ENCODE measurements around the gene ASF1B. TPM values are rescaled to one million over a fixed set of nuclear protein-coding genes. Genes with fewer than 3 reads are reported as not detected.

ASF1B gene
- total RNA-seq, 1 donor from 2014 or later = 13.9 TPM

GRCh38 chr19:14135355-14135754, 1.0 kb downstream of the ASF1B start:
- ATAC-seq = no peak

GRCh38 chr19:14127929-14128509, 8.4 kb downstream of the ASF1B start:
- no peak for ATAC-seq

GRCh38 chr19:14127176-14127575, 9.2 kb downstream of the ASF1B start:
- peak; percentile 55 for ATAC-seq

GRCh38 chr19:14122924-14123323, 13.5 kb downstream of the ASF1B start:
- no peak for ATAC-seq

GRCh38 chr19:14120497-14120780, 15.9 kb downstream of the ASF1B start:
- ATAC-seq = no peak

- no peak for ATAC-seq
Observed at GRCh38 chr19:14119644-14120496, 16.5 kb downstream of the ASF1B start.

GRCh38 chr19:14119146-14119545, 17.2 kb downstream of the ASF1B start:
- no peak for ATAC-seq

GRCh38 chr19:14118165-14119051, 18.0 kb downstream of the ASF1B start:
- ATAC-seq = peak; percentile 6

- ATAC-seq = peak; percentile 95
Observed at GRCh38 chr19:14117668-14118164, 18.7 kb downstream of the ASF1B start, which contains the start of gene PRKACA. PRKACA (minus strand) TSS chr19:14117762; CDS start chr19:14117547, 215 bp downstream.

- ATAC-seq = no peak
Observed at GRCh38 chr19:14116918-14117578, 19.3 kb downstream of the ASF1B start.

GRCh38 chr19:14116525-14116917, 19.9 kb downstream of the ASF1B start:
- no peak for ATAC-seq

GRCh38 chr19:14115756-14116155, 20.6 kb downstream of the ASF1B start:
- no peak for ATAC-seq

- no peak for ATAC-seq
Observed at GRCh38 chr19:14114854-14115253, 21.5 kb downstream of the ASF1B start.

- ATAC-seq = no peak
Observed at GRCh38 chr19:14114439-14114838, 21.9 kb downstream of the ASF1B start.

GRCh38 chr19:14113762-14114414, 22.5 kb downstream of the ASF1B start:
- ATAC-seq = no peak

GRCh38 chr19:14112809-14113385, 23.5 kb downstream of the ASF1B start:
- no peak for ATAC-seq

GRCh38 chr19:14112051-14112808, 24.2 kb downstream of the ASF1B start:
- ATAC-seq = no peak

GRCh38 chr19:14111486-14111885, 24.9 kb downstream of the ASF1B start:
- no peak for ATAC-seq

GRCh38 chr19:14110650-14111049, 25.7 kb downstream of the ASF1B start:
- ATAC-seq = no peak

GRCh38 chr19:14107581-14108461, 28.6 kb downstream of the ASF1B start:
- peak; percentile 49 for ATAC-seq
